RCC 7860 (cell line): Measurements from ENCODE around the gene ABO.
"Not testable (repeated sequence)": the region's sequence is repeated elsewhere in the genome, so short reads cannot be mapped to it uniquely, and the experiment has no call there.

Experiments
- DNase-seq: peaks from one replicate; pipeline ENCODE4 v3.0.0-alpha.2; 2015; ENCODE audit warnings: low spot score
- FAIRE-seq: peaks from 2 replicates; lab custom pipeline; 2012; peaks lifted over from hg19 to GRCh38; lab: Jason Lieb, UNC

Gene ABO

GRCh38 chr9:133268335-133269056, 6.5 kb downstream of the ABO start:
- FAIRE-seq: peak; percentile 41
- no peak for DNase-seq

- DNase-seq (no peak), FAIRE-seq (no peak)
Measured at GRCh38 chr9:133264235-133264764, 10.7 kb downstream of the ABO start.

GRCh38 chr9:133263557-133263956, 11.4 kb downstream of the ABO start:
- DNase-seq (no peak), FAIRE-seq (no peak)

GRCh38 chr9:133262226-133262625, 12.8 kb downstream of the ABO start:
- FAIRE-seq (no peak), DNase-seq (no peak)

GRCh38 chr9:133261753-133262120, 13.3 kb downstream of the ABO start:
- no peak for FAIRE-seq
- no peak for DNase-seq

- DNase-seq: no peak
- FAIRE-seq: no peak
Measured at GRCh38 chr9:133261103-133261752, 13.8 kb downstream of the ABO start.

- FAIRE-seq: no peak
- DNase-seq: no peak
Measured at GRCh38 chr9:133260334-133261102, 14.5 kb downstream of the ABO start.

GRCh38 chr9:133258061-133259015, 16.7 kb downstream of the ABO start:
- peak; percentile 78 for DNase-seq
- FAIRE-seq: peak; percentile 91

- DNase-seq (no peak), FAIRE-seq (no peak)
Measured at GRCh38 chr9:133257465-133257956, 17.5 kb downstream of the ABO start.

- DNase-seq (no peak), FAIRE-seq (no peak)
Measured at GRCh38 chr9:133256686-133257091, 18.3 kb downstream of the ABO start.

- no peak for FAIRE-seq
Measured at GRCh38 chr9:133256136-133256461, 18.9 kb downstream of the ABO start.

GRCh38 chr9:133255371-133256135, 19.4 kb downstream of the ABO start:
- FAIRE-seq (no peak), DNase-seq (no peak)

More at GRCh38 chr9:133256136-133256461, 18.9 kb downstream of the ABO start:
- DNase-seq: no peak

- DNase-seq (no peak), FAIRE-seq (no peak)
Measured at GRCh38 chr9:133254471-133254870, 20.5 kb downstream of the ABO start.

- no peak for FAIRE-seq
- no peak for DNase-seq
Measured at GRCh38 chr9:133253268-133253667, 21.7 kb downstream of the ABO start.

- no peak for FAIRE-seq
Measured at GRCh38 chr9:133252301-133253020, 22.5 kb downstream of the ABO start.

GRCh38 chr9:133251773-133252172, 23.2 kb downstream of the ABO start:
- no peak for FAIRE-seq

More at GRCh38 chr9:133252301-133253020, 22.5 kb downstream of the ABO start:
- no peak for DNase-seq

GRCh38 chr9:133251221-133251620, 23.8 kb downstream of the ABO start:
- not testable (repeated sequence) for FAIRE-seq, DNase-seq

More at GRCh38 chr9:133251773-133252172, 23.2 kb downstream of the ABO start:
- no peak for DNase-seq

GRCh38 chr9:133250741-133251170, 24.2 kb downstream of the ABO start:
- FAIRE-seq: no peak
- DNase-seq: no peak

GRCh38 chr9:133249337-133249736, 25.7 kb downstream of the ABO start:
- no peak for FAIRE-seq
- DNase-seq: no peak
